IPS-11a (cell line): Measurements from ENCODE around the gene JUND.

Experiments
- H3K4me3 ChIP-seq: one replicate; pipeline ENCODE4 v1.5.1; 2013; ENCODE audit warnings: low read depth, low read length, control low read depth

The JUND gene

DNA sequence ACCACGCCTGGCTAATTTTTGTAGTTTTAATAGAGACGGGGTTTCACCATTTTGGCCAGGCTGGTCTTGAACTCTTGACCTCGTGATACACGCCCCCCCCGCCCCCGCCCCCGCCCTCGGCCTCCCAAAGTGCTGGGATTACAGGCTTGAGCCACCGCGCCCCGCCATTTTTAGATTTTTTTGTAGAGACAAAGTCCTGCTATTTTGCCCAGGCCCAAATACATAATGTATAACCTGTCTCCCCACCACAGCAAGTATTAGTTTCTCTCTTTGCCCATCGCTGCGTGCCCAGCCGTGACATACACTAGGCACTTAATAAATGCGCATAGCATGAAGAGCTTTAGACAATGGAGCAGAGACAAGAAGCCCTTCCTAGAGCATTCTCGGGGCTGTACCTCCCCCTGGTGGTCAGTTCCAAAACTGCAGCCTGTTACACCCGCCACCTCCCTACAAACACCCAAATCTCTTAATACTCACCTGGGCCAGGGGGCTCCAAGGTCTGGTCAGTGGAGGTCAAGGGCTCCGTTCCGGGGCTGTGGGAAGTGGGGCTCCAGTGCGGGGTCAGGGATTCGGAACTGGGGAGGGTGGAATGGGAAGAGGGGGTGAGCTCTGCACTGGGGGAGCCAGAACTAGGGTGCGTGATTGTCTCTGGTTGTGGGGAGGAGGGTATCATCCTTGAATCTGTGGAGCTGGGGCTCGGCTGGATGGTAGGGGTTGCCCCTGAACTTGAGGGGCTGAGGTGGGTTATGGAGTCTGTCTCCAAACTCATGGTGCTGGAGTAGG is 29.6 kb downstream of the JUND start:
- no peak overlapping the region for H3K4me3 ChIP-seq

DNA sequence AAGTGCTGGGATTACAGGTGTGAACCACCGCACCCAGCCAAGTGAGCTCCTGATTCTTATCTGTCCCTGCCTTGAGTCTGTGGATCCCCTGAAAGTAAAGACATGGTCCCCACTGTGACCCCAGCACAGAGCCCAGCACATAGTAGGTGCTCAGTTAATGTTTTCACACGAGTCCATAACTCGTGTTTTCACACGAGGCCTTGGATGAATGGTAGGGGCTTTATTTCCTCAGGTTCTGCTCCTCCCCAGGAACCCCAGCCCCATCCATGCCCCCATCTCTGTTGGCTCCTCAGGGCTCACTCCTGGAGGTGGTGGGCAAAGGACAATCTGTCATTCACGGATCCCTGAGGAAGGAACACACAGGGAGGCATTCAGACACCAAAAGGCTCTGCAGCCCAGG is 31.6 kb downstream of the JUND start:
- H3K4me3 ChIP-seq: no peak overlapping the region

DNA sequence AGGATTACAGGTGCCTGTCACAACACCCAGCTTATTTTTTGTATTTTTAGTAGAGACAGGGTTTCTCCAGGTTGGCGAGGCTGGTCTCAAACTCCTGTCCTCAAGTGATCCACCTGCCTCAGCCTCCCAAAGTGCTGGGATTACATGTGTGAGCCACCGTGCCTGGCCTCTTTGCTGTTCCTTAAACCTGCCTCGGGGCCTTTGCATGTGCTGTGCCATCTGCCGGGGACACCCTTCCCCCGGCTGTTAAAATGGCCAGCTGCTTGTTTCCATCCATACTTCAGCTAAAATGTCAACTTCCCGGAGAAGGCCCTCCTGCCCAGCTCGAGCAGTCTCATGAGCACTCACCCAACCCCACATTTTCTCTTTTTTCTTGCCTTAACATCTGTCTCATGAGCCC is 36.1 kb downstream of the JUND start:
- no peak overlapping the region for H3K4me3 ChIP-seq

DNA sequence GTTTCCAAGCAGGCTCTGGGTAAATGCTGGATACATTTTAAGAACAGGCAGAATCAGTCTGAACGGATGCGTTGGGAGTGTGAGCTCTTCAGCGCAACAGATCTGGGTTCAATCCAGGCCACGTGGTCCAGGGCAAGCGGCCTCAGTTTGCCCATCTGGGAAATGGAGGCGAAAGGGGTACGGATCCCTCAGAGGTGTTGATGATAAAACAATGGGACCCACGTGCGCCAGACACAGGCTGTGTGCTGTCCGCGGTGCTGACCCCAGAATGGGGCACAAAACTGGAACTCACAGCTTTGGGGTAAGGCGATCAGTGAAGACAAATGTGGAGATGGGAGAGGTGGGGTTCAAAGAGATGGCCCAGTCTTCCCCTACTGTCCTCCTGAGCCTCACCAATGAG is 42.1 kb downstream of the JUND start:
- H3K4me3 ChIP-seq: no peak overlapping the region

DNA sequence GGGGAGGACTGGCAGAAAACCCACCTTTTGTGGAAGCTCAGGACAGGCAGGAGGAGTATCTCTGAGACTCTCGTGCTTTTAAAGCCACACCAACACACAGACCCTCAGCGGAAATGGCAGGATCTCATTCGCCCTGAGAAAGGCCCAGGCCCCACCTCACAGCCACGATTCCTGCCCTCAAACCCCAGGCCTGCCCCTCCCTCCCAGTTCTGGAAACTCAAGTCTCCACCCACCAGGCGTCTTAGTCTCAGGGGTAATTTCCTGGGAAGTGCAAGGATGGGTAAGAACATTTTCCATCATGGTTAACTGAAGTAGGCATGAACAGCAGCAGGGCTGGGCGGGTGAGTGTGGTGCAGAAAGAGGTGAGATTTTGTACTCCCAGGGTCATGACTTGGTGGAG is 47.2 kb downstream of the JUND start:
- H3K4me3 ChIP-seq: no peak overlapping the region

DNA sequence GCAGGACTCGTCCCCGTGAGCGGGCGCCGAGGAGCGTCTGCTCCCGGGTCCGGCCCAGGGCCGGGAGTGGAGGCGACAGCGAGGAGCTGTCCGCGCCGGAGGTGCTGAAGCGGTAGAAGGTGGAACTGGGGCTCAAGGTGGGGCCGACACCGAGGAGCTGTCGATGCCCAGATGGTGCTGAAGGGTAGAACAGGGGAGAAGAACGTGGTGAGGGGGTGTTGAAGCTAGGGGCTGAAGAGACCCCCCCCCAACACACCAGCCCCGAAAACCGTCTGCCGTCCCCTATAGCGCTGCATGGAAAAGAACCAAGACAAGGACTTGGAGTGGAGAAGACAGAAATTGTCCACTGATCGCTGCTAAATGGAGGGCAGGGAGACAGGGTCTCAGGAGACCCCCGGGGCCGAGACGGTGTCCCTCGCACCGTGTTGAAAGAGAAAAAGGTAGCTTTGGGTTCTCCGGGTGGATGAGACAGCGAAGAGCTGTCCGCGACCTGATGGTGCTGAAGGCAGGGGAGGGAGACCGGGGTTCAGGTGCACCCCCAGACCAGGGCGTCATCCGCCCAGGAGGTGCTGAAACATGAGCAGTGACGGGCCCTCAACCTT is 48.1 kb downstream of the JUND start:
- no peak overlapping the region for H3K4me3 ChIP-seq

DNA sequence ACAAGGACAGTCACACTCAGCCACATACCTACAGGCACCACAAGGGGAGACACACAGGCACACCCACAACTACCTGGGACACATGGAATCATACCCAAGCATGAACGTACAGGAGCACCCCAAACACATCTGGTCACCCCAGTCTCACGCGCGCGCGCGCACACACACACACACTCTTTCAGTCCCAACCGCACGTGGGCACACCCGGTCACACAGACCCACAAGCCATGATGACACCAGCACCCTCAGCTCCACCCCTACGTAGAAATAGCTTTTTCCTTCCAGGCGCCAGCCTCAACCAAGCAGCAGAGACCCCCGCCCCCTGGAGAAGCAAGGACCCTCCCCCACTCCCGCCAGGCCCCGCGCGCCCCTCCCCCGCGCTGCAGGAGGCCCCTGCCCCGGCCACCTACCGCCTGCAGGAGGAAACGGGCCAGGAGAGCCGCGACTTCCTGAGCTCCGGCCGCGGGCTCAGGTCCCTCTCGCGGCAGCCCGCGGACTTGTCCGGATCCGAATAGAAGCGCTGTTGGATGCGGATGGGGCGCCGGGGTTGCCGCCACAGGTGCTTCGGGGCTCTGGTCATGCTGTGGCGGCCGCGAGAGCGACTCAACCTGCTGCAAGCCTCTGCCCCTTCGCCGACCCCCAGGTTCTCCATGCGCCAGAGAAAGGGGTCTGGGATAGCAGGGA is 48.7 kb downstream of the JUND start:
- peak overlapping the region; percentile 54 for H3K4me3 ChIP-seq

DNA sequence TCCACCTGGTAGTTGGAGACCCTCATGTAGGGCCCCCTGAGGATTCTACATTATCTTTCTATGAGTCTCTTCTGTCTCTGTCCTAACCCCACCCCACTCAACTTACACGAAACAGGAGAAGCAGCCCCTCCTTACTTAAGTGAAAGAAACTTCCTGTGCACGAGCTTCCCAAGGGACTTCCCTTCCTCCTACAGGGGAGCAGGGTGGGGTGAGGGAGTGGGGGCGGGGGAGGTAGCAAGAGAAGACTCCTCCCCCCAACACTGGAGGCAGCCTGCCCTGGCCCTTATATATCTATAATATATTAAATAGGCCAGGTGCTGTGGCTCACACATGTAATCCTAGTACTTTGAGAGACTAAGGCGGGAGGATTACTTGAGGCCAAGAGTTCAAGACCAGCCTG is 49.6 kb downstream of the JUND start:
- H3K4me3 ChIP-seq: no peak overlapping the region

- no peak overlapping the region for H3K4me3 ChIP-seq
These were observed 50.3 kb downstream of the JUND start for GRCh38 chr19:18230941-18231734.

DNA sequence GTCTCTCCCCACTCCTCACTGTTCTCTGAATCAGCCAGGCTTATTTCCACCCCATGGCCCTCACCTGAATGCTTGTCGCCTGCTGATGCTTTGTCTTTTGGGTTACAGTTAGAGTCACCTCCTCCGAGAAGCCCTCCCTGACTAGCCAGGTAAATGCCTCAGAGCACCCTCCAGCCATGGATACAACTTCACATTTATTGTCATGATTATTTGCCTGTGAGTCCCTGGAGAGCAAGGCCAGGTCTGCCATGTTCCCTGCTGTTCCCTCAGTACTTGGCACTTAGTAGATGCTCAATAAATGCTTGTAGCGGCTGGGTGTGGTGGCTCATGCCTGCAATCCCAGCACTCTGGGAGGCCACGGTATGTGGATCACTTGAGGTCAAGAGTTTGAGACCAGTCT is 51.5 kb downstream of the JUND start:
- no peak overlapping the region for H3K4me3 ChIP-seq
